ENCODE data around the gene MLIP. TPM values are rescaled to one million over a fixed set of nuclear protein-coding genes. Genes with fewer than 3 reads are reported as not detected.

Gene MLIP
- total and polyA plus RNA-seq, 2 experiments from 2014 or later: not detected

DNA sequence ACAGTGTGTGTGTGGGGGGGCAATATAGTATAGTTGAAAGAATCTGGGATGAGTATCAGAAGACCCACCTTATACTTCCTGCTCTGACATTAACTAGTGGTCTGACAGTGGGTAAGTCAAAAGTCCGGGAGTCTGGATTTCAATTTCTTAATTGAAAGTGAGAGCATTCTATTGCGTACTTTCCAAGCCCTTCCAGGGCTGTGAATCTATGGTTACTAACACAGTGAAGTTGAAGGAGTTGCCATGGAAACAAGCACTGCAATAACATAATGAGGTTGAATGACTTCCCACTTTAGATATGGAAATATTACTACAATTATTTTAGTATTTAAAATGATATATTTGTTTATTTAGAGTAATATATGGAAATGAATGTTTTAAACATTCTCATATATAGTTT is 80.2 kb downstream of the MLIP start:
- ATAC-seq (no peak), DNase-seq (ENCODE audit: low spot score) (no peak)
- H3K4me1 ChIP-seq (ENCODE audit: insufficient read depth): peaks cover 11% of the 10 kb centered on the region; the same call in 1 of the 2 replicates
- H3K36me3 ChIP-seq (ENCODE audit: insufficient read depth): no peaks in the 10 kb centered on the region
- no peak overlapping the region for H3K4me3 ChIP-seq
- no peak overlapping the region for H3K27ac ChIP-seq (ENCODE audit: low read depth)
- no peak overlapping the region for H3K4me3 Mint-ChIP-seq
- H4K20me1 ChIP-seq (replicated peaks; ENCODE audit: insufficient read depth): no peaks in the 10 kb centered on the region
- H3K9me2 ChIP-seq (ENCODE audit: insufficient read depth): no peaks in the 10 kb centered on the region
- H3K4me1 Mint-ChIP-seq: peaks cover 15% of the 10 kb centered on the region
- H3K27ac Mint-ChIP-seq: no peak overlapping the region
- H3K27me3 ChIP-seq (ENCODE audit: insufficient read depth): no peaks in the 10 kb centered on the region
- H3K79me2 ChIP-seq (replicated peaks; ENCODE audit: insufficient read depth): no peaks in the 10 kb centered on the region
- H3K36me3 Mint-ChIP-seq (ENCODE audit: low read depth): no peaks in the 10 kb centered on the region
- no peaks in the 10 kb centered on the region for H3K9me3 Mint-ChIP-seq
- no peak overlapping the region for H3K4me2 ChIP-seq
- TF ChIP-seq ZNF331 (CRISPR knock-in tag; IDR thresholded peaks at IDR 0.05; ENCODE audit: low read depth) (no peak), ZNF114 (CRISPR knock-in tag; IDR thresholded peaks at IDR 0.05) (no peak), STAT1 (IDR thresholded peaks at IDR 0.05; ENCODE audit: unreplicated experiment) (no peak), CTCF (conservative IDR thresholded peaks at IDR 0.05; ENCODE audit: low read depth in 2 of 2) (no peak), EZH2phosphoT487 (IDR thresholded peaks at IDR 0.05; ENCODE audit: unreplicated experiment) (no peak), REST (IDR thresholded peaks at IDR 0.05; ENCODE audit: unreplicated experiment) (no peak), ETS1 (IDR thresholded peaks at IDR 0.05) (no peak)
- H2AFZ ChIP-seq: no peak overlapping the region
- H3K27me3 Mint-ChIP-seq (ENCODE audit: insufficient read depth, low read depth, poor library complexity): no peaks in the 10 kb centered on the region
- no peaks in the 10 kb centered on the region for H3F3A ChIP-seq (replicated peaks; ENCODE audit: low read depth)

- H3K79me2 ChIP-seq (replicated peaks; ENCODE audit: insufficient read depth): no peaks in the 10 kb centered on the region
- H4K20me1 ChIP-seq (replicated peaks; ENCODE audit: insufficient read depth): no peaks in the 10 kb centered on the region
- ATAC-seq (no peak), DNase-seq (ENCODE audit: low spot score) (no peak)
- Mint-ChIP-seq H3K4me3 (no peak overlapping the region), H3K4me1 (peaks cover 15% of the 10 kb centered on the region), H3K27ac (no peak overlapping the region), H3K9me3 (no peaks in the 10 kb centered on the region), H3K27me3 (ENCODE audit: insufficient read depth, low read depth, poor library complexity) (no peaks in the 10 kb centered on the region), H3K36me3 (ENCODE audit: low read depth) (no peaks in the 10 kb centered on the region)
- H3K4me1 ChIP-seq (ENCODE audit: insufficient read depth): peaks cover 11% of the 10 kb centered on the region; the same call in 1 of the 2 replicates
- H3K36me3 ChIP-seq (ENCODE audit: insufficient read depth): no peaks in the 10 kb centered on the region
- H3K9me2 ChIP-seq (ENCODE audit: insufficient read depth): no peaks in the 10 kb centered on the region
- no peak overlapping the region for H3K27ac ChIP-seq (ENCODE audit: low read depth)
- H3K4me3 ChIP-seq: no peak overlapping the region
- no peak overlapping the region for H2AFZ ChIP-seq
- H3K27me3 ChIP-seq (ENCODE audit: insufficient read depth): no peaks in the 10 kb centered on the region
- no peaks in the 10 kb centered on the region for H3F3A ChIP-seq (replicated peaks; ENCODE audit: low read depth)
- no peak overlapping the region for H3K4me2 ChIP-seq
- TF ChIP-seq ETS1 (IDR thresholded peaks at IDR 0.05) (no peak), POLR2AphosphoS5 (IDR thresholded peaks at IDR 0.05; ENCODE audit: low read depth) (no peak), STAT1 (IDR thresholded peaks at IDR 0.05; ENCODE audit: unreplicated experiment) (no peak), ZNF114 (CRISPR knock-in tag; IDR thresholded peaks at IDR 0.05) (no peak)
Observed at GRCh38 chr6:54192993-54193392, 81.8 kb downstream of the MLIP start.
